ENCODE measurements around the gene IL22RA2. TPM values are rescaled to one million over a fixed set of nuclear protein-coding genes. Genes with fewer than 3 reads are reported as not detected.

IL22RA2 gene
- polyA plus RNA-seq, 3 donors, result not detected

- H3K4me2 ChIP-seq (replicated peaks; ENCODE audit: extremely low read depth, low read length, poor library complexity, severe bottlenecking), result no peak overlapping the region
- H3K27ac Mint-ChIP-seq, result no peak overlapping the region
- WGBS (ENCODE audit: insufficient coverage), result no CpG with 5 or more reads among the region's 5 CpGs
- H3K4me3 ChIP-seq (replicated peaks in 1 of 3; ENCODE audit: low read depth in 2 of 3, low read length in 3 of 3), result no peak overlapping the region
- H3K4me1 Mint-ChIP-seq, result no peaks in the 10 kb centered on the region
- peaks cover 2 to 5% (median 2%) of the 10 kb centered on the region in 3 donors for H3K27me3 Mint-ChIP-seq (ENCODE audit: low read depth in 3 of 3)
- no peaks in the 10 kb centered on the region for H3K27me3 ChIP-seq (ENCODE audit: control insufficient read depth in 2 of 2, insufficient read depth in 2 of 2, low read length in 2 of 2)
- intact Hi-C loops (cut with micrococcal nuclease), result no loop called here
- H3K4me1 ChIP-seq (ENCODE audit: control insufficient read depth in 1 of 2, insufficient read depth in 2 of 2, low read length in 2 of 2), result no peaks in the 10 kb centered on the region
- H3K27ac ChIP-seq (ENCODE audit: low read depth in 1 of 2, low read length in 2 of 2), result no peak overlapping the region
- H4K20me1 ChIP-seq (ENCODE audit: insufficient read depth, low read length), result peaks cover 1% of the 10 kb centered on the region
- H3K79me2 ChIP-seq (ENCODE audit: insufficient read depth, low read length), result no peaks in the 10 kb centered on the region
- no peak overlapping the region for H2AFZ ChIP-seq (ENCODE audit: insufficient read depth, low read depth, low read length, poor library complexity, severe bottlenecking)
- peaks cover 19 to 39% of the 10 kb centered on the region in 2 donors for H3K9me3 ChIP-seq (replicated peaks in 1 of 2; ENCODE audit: control insufficient read depth in 1 of 2, insufficient read depth in 1 of 2, low read length in 2 of 2)
- TF ChIP-seq, protein P1, sequence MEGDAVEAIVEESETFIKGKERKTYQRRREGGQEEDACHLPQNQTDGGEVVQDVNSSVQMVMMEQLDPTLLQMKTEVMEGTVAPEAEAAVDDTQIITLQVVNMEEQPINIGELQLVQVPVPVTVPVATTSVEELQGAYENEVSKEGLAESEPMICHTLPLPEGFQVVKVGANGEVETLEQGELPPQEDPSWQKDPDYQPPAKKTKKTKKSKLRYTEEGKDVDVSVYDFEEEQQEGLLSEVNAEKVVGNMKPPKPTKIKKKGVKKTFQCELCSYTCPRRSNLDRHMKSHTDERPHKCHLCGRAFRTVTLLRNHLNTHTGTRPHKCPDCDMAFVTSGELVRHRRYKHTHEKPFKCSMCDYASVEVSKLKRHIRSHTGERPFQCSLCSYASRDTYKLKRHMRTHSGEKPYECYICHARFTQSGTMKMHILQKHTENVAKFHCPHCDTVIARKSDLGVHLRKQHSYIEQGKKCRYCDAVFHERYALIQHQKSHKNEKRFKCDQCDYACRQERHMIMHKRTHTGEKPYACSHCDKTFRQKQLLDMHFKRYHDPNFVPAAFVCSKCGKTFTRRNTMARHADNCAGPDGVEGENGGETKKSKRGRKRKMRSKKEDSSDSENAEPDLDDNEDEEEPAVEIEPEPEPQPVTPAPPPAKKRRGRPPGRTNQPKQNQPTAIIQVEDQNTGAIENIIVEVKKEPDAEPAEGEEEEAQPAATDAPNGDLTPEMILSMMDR (IDR thresholded peaks at IDR 0.05), result no peak
- peaks cover 25 to 39% (median 29%) of the 10 kb centered on the region in 7 donors for H3K9me3 Mint-ChIP-seq
- no peaks in the 10 kb centered on the region for H3K36me3 ChIP-seq (replicated peaks in 1 of 2; ENCODE audit: control insufficient read depth in 1 of 2, insufficient read depth in 2 of 2, low read length in 2 of 2)
- DNase-seq, result peak in 1 of 3 donors; percentile 12
- no peak overlapping the region for H3K9ac ChIP-seq (ENCODE audit: insufficient read depth, low read length, poor library complexity, severe bottlenecking)
- H3K36me3 Mint-ChIP-seq, result no peaks in the 10 kb centered on the region
- no peak overlapping the region for H3K4me3 Mint-ChIP-seq
Observed at GRCh38 chr6:137190583-137191094, 17.2 kb upstream of the IL22RA2 start.

DNA sequence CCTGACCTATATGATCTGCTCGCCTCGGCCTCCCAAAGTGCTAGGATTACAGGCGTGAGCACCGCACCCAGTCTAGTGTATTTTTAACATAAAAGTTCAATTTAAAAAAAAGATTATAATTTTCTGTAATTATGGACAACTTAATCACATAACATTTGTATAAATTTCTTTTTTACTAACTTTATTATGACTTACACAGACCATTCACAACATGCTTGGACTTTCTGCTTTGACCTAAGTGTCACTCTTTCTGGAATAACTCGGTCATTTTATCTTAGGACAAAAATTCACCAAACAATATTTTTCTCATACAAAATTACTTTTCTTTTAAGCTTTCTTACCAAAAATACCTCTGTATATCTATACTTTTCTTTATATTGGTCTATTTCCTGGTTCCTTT, 15.4 kb upstream of the IL22RA2 start:
- Histone ChIP-seq H3K27me3 (ENCODE audit: control insufficient read depth in 2 of 2, insufficient read depth in 2 of 2, low read length in 2 of 2) (no peaks in the 10 kb centered on the region), H3K4me2 (replicated peaks; ENCODE audit: extremely low read depth, low read length, poor library complexity, severe bottlenecking) (no peak overlapping the region), H4K20me1 (ENCODE audit: insufficient read depth, low read length) (no peaks in the 10 kb centered on the region), H2AFZ (ENCODE audit: insufficient read depth, low read depth, low read length, poor library complexity, severe bottlenecking) (no peak overlapping the region), H3K36me3 (replicated peaks in 1 of 2; ENCODE audit: control insufficient read depth in 1 of 2, insufficient read depth in 2 of 2, low read length in 2 of 2) (no peaks in the 10 kb centered on the region), H3K27ac (ENCODE audit: low read depth in 1 of 2, low read length in 2 of 2) (no peak overlapping the region), H3K4me3 (replicated peaks in 1 of 3; ENCODE audit: low read depth in 2 of 3, low read length in 3 of 3) (no peak overlapping the region), H3K9ac (ENCODE audit: insufficient read depth, low read length, poor library complexity, severe bottlenecking) (no peak overlapping the region), H3K9me3 (replicated peaks in 1 of 2; ENCODE audit: control insufficient read depth in 1 of 2, insufficient read depth in 1 of 2, low read length in 2 of 2) (peaks cover 34 to 57% of the 10 kb centered on the region in 2 donors), H3K4me1 (ENCODE audit: control insufficient read depth in 1 of 2, insufficient read depth in 2 of 2, low read length in 2 of 2) (no peaks in the 10 kb centered on the region), H3K79me2 (ENCODE audit: insufficient read depth, low read length) (no peaks in the 10 kb centered on the region)
- intact Hi-C loops (cut with micrococcal nuclease), result no loop called here
- no peaks in the 10 kb centered on the region for H3K4me1 Mint-ChIP-seq
- H3K36me3 Mint-ChIP-seq, result peaks cover 0 to 4% of the 10 kb centered on the region in 2 donors
- H3K27me3 Mint-ChIP-seq (ENCODE audit: low read depth in 3 of 3), result peaks cover 0 to 2% (median 2%) of the 10 kb centered on the region in 3 donors
- WGBS (ENCODE audit: insufficient coverage), result 83% methylated on average over 1 of the region's 5 CpGs
- DNase-seq, result no peak
- H3K27ac Mint-ChIP-seq, result no peak overlapping the region
- peaks cover 35 to 56% (median 46%) of the 10 kb centered on the region in 7 donors for H3K9me3 Mint-ChIP-seq
- no peak overlapping the region for H3K4me3 Mint-ChIP-seq
- TF ChIP-seq, protein P1 (IDR thresholded peaks at IDR 0.05), result no peak

All from CD14-positive monocyte (primary cell).